GM12892 (cell line): ENCODE measurements around the gene CCDC174.

ENCODE experiments used
- POLR2A ChIP-seq: IDR thresholded peaks from 2 replicates; pipeline ENCODE4 v1.6.1; 2011; ENCODE audit warnings: low read depth, low read length, control low read depth
- POLR2AphosphoS5 ChIP-seq: IDR thresholded peaks from 2 replicates; pipeline ENCODE4 v1.6.1; 2011; ENCODE audit warnings: low read depth, low read length, control low read depth
- TAF1 ChIP-seq: IDR thresholded peaks from 2 replicates; pipeline ENCODE4 v1.6.1; 2011; ENCODE audit warnings: low read depth, mild to moderate bottlenecking, control low read depth, low read length, borderline replicate concordance

DNA sequence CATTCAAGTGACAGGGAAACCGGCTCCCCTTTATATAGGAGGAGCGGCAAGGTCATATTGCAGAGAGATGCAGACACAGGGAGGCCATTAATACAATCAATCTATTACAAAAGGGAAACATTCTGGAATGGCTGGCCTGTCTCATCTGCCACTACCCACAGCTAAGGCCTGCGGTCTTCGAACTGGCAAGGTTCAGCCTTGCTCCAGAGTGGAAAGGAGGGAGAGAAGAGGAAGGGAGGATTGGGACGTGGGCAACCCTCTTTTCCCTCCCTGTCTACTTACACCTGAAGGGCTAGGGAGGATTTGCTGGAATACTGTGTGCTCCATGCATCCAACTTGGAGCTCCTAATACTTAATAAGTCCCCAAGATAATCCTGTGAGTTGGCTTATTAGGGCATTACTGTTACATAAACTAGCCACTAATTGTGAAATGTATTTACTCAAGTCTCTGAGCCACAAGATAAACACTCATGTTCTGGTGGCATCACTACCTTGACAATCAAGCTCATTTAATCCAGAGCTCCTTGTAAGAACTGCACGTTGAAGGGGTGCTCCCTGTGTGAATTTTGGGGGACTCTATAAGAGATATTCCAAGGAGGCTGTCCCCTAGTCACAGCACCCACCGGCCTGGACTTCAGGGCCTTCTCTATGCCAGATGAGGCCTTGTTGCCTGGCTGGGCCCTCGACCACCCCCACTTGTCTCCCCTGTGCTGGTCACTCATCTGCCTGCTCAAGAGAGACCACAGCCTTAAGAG lies 19.7 kb upstream of the CCDC174 start:
- TF ChIP-seq POLR2AphosphoS5 (no peak), POLR2A (no peak), TAF1 (no peak)
